ENCODE results near the gene PDP2. TPM values are rescaled to one million over a fixed set of nuclear protein-coding genes. Genes with fewer than 3 reads are reported as not detected.
A peak's percentile ranks its signal among the peaks of the same experiment; 100 is the strongest.

Gene PDP2
- polyA plus RNA-seq, 1 of the 3 experiments (the other 2 are of a cell fraction): 4.7 TPM

DNA sequence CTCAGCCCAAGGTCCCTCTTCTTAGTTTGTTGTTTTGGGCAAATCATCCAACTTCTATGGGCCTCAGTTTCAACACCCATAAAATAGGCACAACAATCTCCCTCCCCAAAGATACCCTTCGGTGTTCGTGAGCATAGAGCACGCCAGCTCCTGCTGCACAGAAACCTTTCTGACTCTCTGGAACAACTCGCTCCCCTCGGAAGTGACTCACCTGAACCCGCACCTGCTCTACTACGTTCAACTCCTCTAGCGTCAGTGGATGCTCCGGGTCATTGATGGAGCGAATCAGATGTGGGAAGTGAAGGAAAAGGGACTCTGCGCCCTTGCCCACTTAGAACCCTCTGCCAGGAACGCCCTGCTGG is 53.4 kb downstream of the PDP2 start (continued):
- TF ChIP-seq FOXJ3 (CRISPR knock-in tag; IDR thresholded peaks at IDR 0.05): no peak
- TF ChIP-seq JUND (IDR thresholded peaks at IDR 0.05): no peak
- no peak for TF ChIP-seq CTCF (IDR thresholded peaks at IDR 0.05)
- TF ChIP-seq TCF12 (IDR thresholded peaks at IDR 0.05): no peak

GRCh38 chr16:66934138-66934838 is 54.0 kb downstream of the PDP2 start, which contains the start of gene CIAO2B:
Gene CIAO2B (minus strand): TSS chr16:66934402. CDS start chr16:66934364, 38 bp downstream.
- peak within 1 kb of the TSS; percentile 85 to 88 for H3K4me3 ChIP-seq (ENCODE audit: low read depth in 2 of 2, low read length in 1 of 2)
- peaks cover 12 to 20% of the 10 kb centered on the region in 2 experiments for H3K36me3 ChIP-seq (replicated peaks in 1 of 2; ENCODE audit: control insufficient read depth in 1 of 2, insufficient read depth in 2 of 2, low read length in 1 of 2)
- peaks cover 24% of the 10 kb centered on the region for H4K20me1 ChIP-seq (ENCODE audit: insufficient read depth)
- ChIA-PET POLR2A (interaction anchor here (0.6 to 0.7 kb wide), 2 partner anchors 9 to 137 kb away, joined by 3 to 4 read pairs; no protein-coding TSS in a partner anchor), CTCF (interaction anchor here (0.6 to 4.2 kb wide), 7 partner anchors 10 to 221 kb away, joined by 3 to 35 read pairs (median 5); partner anchors contain the start of gene NAE1)
- H3K27ac ChIP-seq (ENCODE audit: low read depth in 2 of 2, low read length in 1 of 2): peak within 1 kb of the TSS; percentile 82 to 85
- H2AFZ ChIP-seq (ENCODE audit: low read depth): peak within 1 kb of the TSS; percentile 68
- H3K9me2 ChIP-seq: no peaks in the 10 kb centered on the region
- under 1% methylated on average over 32 of the region's 76 CpGs for WGBS (ENCODE audit: low lambda C conversion rate)
- peaks cover 7 to 24% of the 10 kb centered on the region in 2 experiments; a peak in 2 of 4 replicates for H3K4me1 ChIP-seq (ENCODE audit: control insufficient read depth in 1 of 2, insufficient read depth in 2 of 2, low read depth in 1 of 2, low read length in 1 of 2)
- no peaks in the 10 kb centered on the region for H3K27me3 ChIP-seq (ENCODE audit: insufficient read depth)
- peak within 1 kb of the TSS; percentile 97 for H3K9ac ChIP-seq
- peak; percentile 95 for DNase-seq
- peaks cover 10% of the 10 kb centered on the region for H3F3A ChIP-seq (replicated peaks; ENCODE audit: insufficient read depth)
- peak within 1 kb of the TSS; percentile 96 for H3K4me2 ChIP-seq
- H3K9me3 ChIP-seq: no peaks in the 10 kb centered on the region
- H3K79me2 ChIP-seq (ENCODE audit: insufficient read depth): peaks cover 65% of the 10 kb centered on the region
- TF ChIP-seq EZH2phosphoT487 (IDR thresholded peaks at IDR 0.05; ENCODE audit: borderline replicate concordance, low read depth): no peak
- peak; percentile 92 for TF ChIP-seq GABPA (IDR thresholded peaks at IDR 0.05; ENCODE audit: low read depth)
- no peak for TF ChIP-seq USF1 (IDR thresholded peaks at IDR 0.05; ENCODE audit: borderline replicate concordance, low read depth)
- no peak for TF ChIP-seq SMC3 (IDR thresholded peaks at IDR 0.05; ENCODE audit: low read depth, low read length)
- no peak for TF ChIP-seq JUND (IDR thresholded peaks at IDR 0.05)
- no peak for TF ChIP-seq CTCF (IDR thresholded peaks at IDR 0.05)
- TF ChIP-seq FOXM1 (IDR thresholded peaks at IDR 0.05; ENCODE audit: low read depth): no peak
- no peak for TF ChIP-seq RFX5 (IDR thresholded peaks at IDR 0.05; ENCODE audit: low read length)
- TF ChIP-seq RXRA (IDR thresholded peaks at IDR 0.05; ENCODE audit: borderline replicate concordance, low read depth): no peak
- peak; percentile 89 for TF ChIP-seq CHD2 (IDR thresholded peaks at IDR 0.05; ENCODE audit: low read length, partially characterized antibody)
- TF ChIP-seq RCOR1 (IDR thresholded peaks at IDR 0.05; ENCODE audit: low read length): no peak
- peak; percentile 80 for TF ChIP-seq ZBTB33 (IDR thresholded peaks at IDR 0.05; ENCODE audit: borderline replicate concordance, low read depth)
- no peak for TF ChIP-seq PBX3 (IDR thresholded peaks at IDR 0.05)
- no peak for TF ChIP-seq TEAD4 (IDR thresholded peaks at IDR 0.05; ENCODE audit: borderline replicate concordance, insufficient read depth)
- no peak; the same call in 1 of the 2 replicates for TF ChIP-seq NFIC (IDR thresholded peaks at IDR 0.05; ENCODE audit: borderline replicate concordance)
- no peak for TF ChIP-seq FOSL2 (IDR thresholded peaks at IDR 0.05; ENCODE audit: borderline replicate concordance, low read depth)
- no peak for TF ChIP-seq GATA2 (CRISPR knock-in tag; IDR thresholded peaks at IDR 0.05)
- TF ChIP-seq MXI1 (IDR thresholded peaks at IDR 0.05; ENCODE audit: low read depth, low read length): peak; percentile 85
- peak; percentile 81 for TF ChIP-seq TAF1 (IDR thresholded peaks at IDR 0.05; ENCODE audit: borderline replicate concordance, low read depth, low read length)
- TF ChIP-seq MEF2A (IDR thresholded peaks at IDR 0.05; ENCODE audit: borderline replicate concordance, low read depth): no peak
- TF ChIP-seq FOXJ3 (CRISPR knock-in tag; IDR thresholded peaks at IDR 0.05): 0 out of 2 replicates have a peak, but pooled peaks have one; percentile 28
- peak; percentile 68; the same call in 1 of the 2 replicates for TF ChIP-seq SIN3A (IDR thresholded peaks at IDR 0.05; ENCODE audit: borderline replicate concordance, low read depth, low read length)
